Glutamatergic neuron (in vitro differentiated cells): ENCODE data around the gene FAM43A. TPM values are rescaled to one million over a fixed set of nuclear protein-coding genes. Genes with fewer than 3 reads are reported as not detected.

Source experiments
- DNase-seq: peaks from one replicate; pipeline ENCODE4 v3.0.0; 2022
- H3K27ac Mint-ChIP-seq: one replicate; pipeline ENCODE4 v1.8.0; 2020; ENCODE audit warnings: mild to moderate bottlenecking, mixed read lengths, inconsistent platforms; ENCODE audit not compliant: unreplicated experiment
- H3K27me3 Mint-ChIP-seq: one replicate; pipeline ENCODE4 v1.8.0; 2020; ENCODE audit warnings: mild to moderate bottlenecking, moderate library complexity, mixed read lengths, inconsistent platforms; ENCODE audit not compliant: unreplicated experiment
- H3K36me3 Mint-ChIP-seq: one replicate; pipeline ENCODE4 v1.8.0; 2020; ENCODE audit warnings: mild to moderate bottlenecking, mixed read lengths, inconsistent platforms; ENCODE audit not compliant: unreplicated experiment
- H3K4me1 Mint-ChIP-seq: one replicate; pipeline ENCODE4 v1.8.0; 2020; ENCODE audit warnings: mild to moderate bottlenecking, low read depth, mixed read lengths, inconsistent platforms; ENCODE audit not compliant: unreplicated experiment
- H3K4me3 Mint-ChIP-seq: one replicate; pipeline ENCODE4 v1.8.0; 2020; ENCODE audit warnings: mild to moderate bottlenecking, mixed read lengths, inconsistent platforms; ENCODE audit not compliant: unreplicated experiment
- H3K9me3 Mint-ChIP-seq: one replicate; pipeline ENCODE4 v1.8.0; 2020; ENCODE audit warnings: mild to moderate bottlenecking, moderate library complexity, mixed read lengths, inconsistent platforms; ENCODE audit not compliant: unreplicated experiment
- CTCF ChIP-seq: fragments of 200-600 bp; sonication (generic); IDR thresholded peaks from one replicate; pipeline ENCODE4 v1.5.0; 2021; ENCODE audit not compliant: partially characterized antibody, unreplicated experiment
- total RNA-seq: library from RNA; stranded (reverse); fragmentation: NEBNext Ultra II Directional; extraction: Animal tissue kit (Norgen Biotek cat#: 25700); gene quantifications from one replicate; pipeline ENCODE4 v1.2.1, GENCODE V29; 2021; ENCODE audit not compliant: unreplicated experiment

Gene FAM43A
- total RNA-seq, 1 donor from 2014 or later: 21.6 TPM

DNA sequence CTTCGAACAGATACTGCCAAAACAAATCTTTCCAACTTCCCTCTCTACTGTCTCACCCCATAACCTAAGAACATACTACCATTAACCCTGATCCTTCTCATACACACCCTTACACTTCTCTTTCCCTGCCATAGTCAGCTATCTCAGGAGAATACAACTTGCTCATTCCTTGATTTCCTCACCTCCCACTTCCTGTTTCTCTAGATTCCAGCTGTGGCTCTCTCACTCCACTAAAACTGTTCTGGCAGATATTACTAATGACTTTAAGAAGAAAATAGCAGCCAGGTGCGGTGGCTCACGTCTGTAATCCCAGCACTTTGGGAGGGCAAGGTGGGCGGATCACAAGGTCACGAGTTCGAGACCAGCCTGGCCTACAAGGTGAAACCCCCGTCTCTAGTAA lies 18.3 kb upstream of the FAM43A start:
- H3K4me1 Mint-ChIP-seq: peaks cover 4% of the 10 kb centered on the region
- no peaks in the 10 kb centered on the region for H3K27me3 Mint-ChIP-seq
- DNase-seq: no peak
- no peak overlapping the region for H3K4me3 Mint-ChIP-seq
- no peak for TF ChIP-seq CTCF
- H3K27ac Mint-ChIP-seq: no peak overlapping the region
- H3K36me3 Mint-ChIP-seq: no peaks in the 10 kb centered on the region
- H3K9me3 Mint-ChIP-seq: peaks cover 3% of the 10 kb centered on the region

- H3K36me3 Mint-ChIP-seq: no peaks in the 10 kb centered on the region
- peaks cover 6% of the 10 kb centered on the region for H3K4me1 Mint-ChIP-seq
- TF ChIP-seq CTCF: peak; percentile 83
- H3K27ac Mint-ChIP-seq: peak overlapping the region; percentile 88
- H3K9me3 Mint-ChIP-seq: no peaks in the 10 kb centered on the region
- DNase-seq: no peak
- peak overlapping the region; percentile 98 for H3K4me3 Mint-ChIP-seq
- H3K27me3 Mint-ChIP-seq: peaks cover 4% of the 10 kb centered on the region
Measured at GRCh38 chr3:194671511-194671899, 14.2 kb upstream of the FAM43A start.

- Mint-ChIP-seq H3K9me3 (no peaks in the 10 kb centered on the region), H3K36me3 (no peaks in the 10 kb centered on the region), H3K4me1 (peaks cover 6% of the 10 kb centered on the region), H3K27me3 (peaks cover 4% of the 10 kb centered on the region), H3K4me3 (peak within 1 kb of the TSS; percentile 98), H3K27ac (peak within 1 kb of the TSS; percentile 88)
- DNase-seq: peak; percentile 89
- no peak for TF ChIP-seq CTCF
Measured at GRCh38 chr3:194671900-194672808, 13.5 kb upstream of the FAM43A start, which contains the start of gene LSG1. Gene LSG1 (minus strand): TSS chr3:194672191. CDS start chr3:194672162, 29 bp downstream.

- no peaks in the 10 kb centered on the region for H3K9me3 Mint-ChIP-seq
- no peak for TF ChIP-seq CTCF
- peaks cover 6% of the 10 kb centered on the region for H3K4me1 Mint-ChIP-seq
- no peak overlapping the region for H3K27ac Mint-ChIP-seq
- peak overlapping the region; percentile 98 for H3K4me3 Mint-ChIP-seq
- no peaks in the 10 kb centered on the region for H3K36me3 Mint-ChIP-seq
- H3K27me3 Mint-ChIP-seq: peaks cover 4% of the 10 kb centered on the region
- DNase-seq: no peak
Measured at GRCh38 chr3:194672876-194673275, 12.8 kb upstream of the FAM43A start.

GRCh38 chr3:194673761-194674160 lies 11.9 kb upstream of the FAM43A start:
- Mint-ChIP-seq H3K4me3 (no peak overlapping the region), H3K27ac (no peak overlapping the region), H3K36me3 (no peaks in the 10 kb centered on the region), H3K4me1 (peaks cover 6% of the 10 kb centered on the region), H3K27me3 (peaks cover 4% of the 10 kb centered on the region), H3K9me3 (no peaks in the 10 kb centered on the region)
- DNase-seq: no peak
- TF ChIP-seq CTCF: no peak
